ENCODE measurements around the gene MRPL21.

The MRPL21 gene

GRCh38 chr11:68903288-68904247 lies at the start of gene MRPL21, which contains the start of gene IGHMBP2:
TSS of gene MRPL21 (minus strand) at chr11:68903832. CDS start at chr11:68903810, 22 bp downstream.
TSS of gene IGHMBP2 (plus strand) at chr11:68903891. CDS start at chr11:68903953, 62 bp downstream.
- DNase-seq: peak; percentile 71

GRCh38 chr11:68950762-68951161 lies 47.1 kb upstream of the MRPL21 start:
- DNase-seq: no peak

- no peak for DNase-seq
Observed at GRCh38 chr11:68950270-68950669, 46.6 kb upstream of the MRPL21 start.

GRCh38 chr11:68948935-68949334 lies 45.3 kb upstream of the MRPL21 start:
- DNase-seq: no peak

- no peak for DNase-seq
Observed at GRCh38 chr11:68948496-68948895, 44.9 kb upstream of the MRPL21 start.

GRCh38 chr11:68947151-68947550 lies 43.5 kb upstream of the MRPL21 start:
- DNase-seq: no peak

- no peak for DNase-seq
Observed at GRCh38 chr11:68946416-68947090, 42.9 kb upstream of the MRPL21 start.

- no peak for DNase-seq
Observed at GRCh38 chr11:68942751-68943271, 39.2 kb upstream of the MRPL21 start.

GRCh38 chr11:68942095-68942620 lies 38.5 kb upstream of the MRPL21 start:
- DNase-seq: no peak

GRCh38 chr11:68941324-68942094 lies 37.9 kb upstream of the MRPL21 start:
- DNase-seq: no peak

- no peak for DNase-seq
Observed at GRCh38 chr11:68940651-68941323, 37.2 kb upstream of the MRPL21 start.

- DNase-seq: no peak
Observed at GRCh38 chr11:68939583-68940555, 36.2 kb upstream of the MRPL21 start.

- DNase-seq: no peak
Observed at GRCh38 chr11:68938816-68939582, 35.4 kb upstream of the MRPL21 start.

- DNase-seq: no peak
Observed at GRCh38 chr11:68938088-68938487, 34.5 kb upstream of the MRPL21 start.

GRCh38 chr11:68936676-68937620 lies 33.3 kb upstream of the MRPL21 start:
- no peak for DNase-seq

GRCh38 chr11:68936358-68936636 lies 32.7 kb upstream of the MRPL21 start:
- no peak for DNase-seq

- DNase-seq: no peak
Observed at GRCh38 chr11:68935516-68936357, 32.1 kb upstream of the MRPL21 start.

- DNase-seq: no peak
Observed at GRCh38 chr11:68935066-68935465, 31.4 kb upstream of the MRPL21 start.

Measured in NCI-H1105 treated with DMSO at 0.1 percent for 48 hours (cell line).